K562 (cell line): ENCODE data around the gene ANKRD30A. TPM values are rescaled to one million over a fixed set of nuclear protein-coding genes. Genes with fewer than 3 reads are reported as not detected.

Experiments
- ATAC-seq: fragments of 200-7000 bp; cut with Tn5 transposase; 3 replicates; pipeline ENCODE4 v1.9.1; 2020; ENCODE audit warnings: moderate library complexity
- BruUV-seq: library from RNA; stranded (reverse); fragments of 400-500 nt; replicated peaks from 2 replicates; lab custom pipeline; 2021; lab: Mats Ljungman, UMichigan
- CTCF ChIA-PET: fragments of 300-600 bp; formaldehyde crosslinking; extraction: SDS; loops from one replicate; lab custom pipeline; 2021; ENCODE audit warnings: low intra/inter-chr PET ratio; lab: Yijun Ruan, JAX
- POLR2A ChIA-PET: fragments of 300-600, 350-650 bp; sonication (Branson Sonifier 250); formaldehyde crosslinking; extraction: SDS; loops from one replicate; lab custom pipeline; 2021; ENCODE audit warnings: antibody characterized with exemption, inconsistent platforms; lab: Yijun Ruan, JAX
- DNase-seq, 4 experiments: peaks; one replicate each; pipeline versions ENCODE4 v3.0.0 to v3.0.0-alpha.2; 2011 to 2018; ENCODE audit warnings: low spot score in 3 of 4, mixed read lengths in 3 of 4; ENCODE audit errors: extremely low read depth in 1 of 4
- FAIRE-seq: peaks from 2 replicates; lab custom pipeline; 2011; peaks lifted over from hg19 to GRCh38; lab: Jason Lieb, UNC
- H2AFZ ChIP-seq: 2 replicates; pipeline ENCODE4 v1.6.0; 2011; ENCODE audit warnings: low read depth, low read length, control low read depth, inconsistent platforms
- H3K27ac ChIP-seq: fragments of 200-600 bp; 3 replicates; pipeline ENCODE4 v1.8.0; 2011; ENCODE audit warnings: low read depth, mild to moderate bottlenecking, control low read depth, inconsistent platforms, low read length, moderate library complexity, mixed read lengths; ENCODE audit errors: extremely low read depth
- H3K27me3 ChIP-seq, 2 experiments: fragments of 300-600 bp in 1 of 2; 2 replicates in 1 of 2; 3 replicates in 1 of 2; pipeline versions ENCODE4 v1.6.0 to v1.8.0; 2011; ENCODE audit warnings: inconsistent platforms in 2 of 2, low read length in 2 of 2, mild to moderate bottlenecking in 1 of 2, mixed read lengths in 1 of 2, moderate library complexity in 1 of 2; ENCODE audit not compliant: control insufficient read depth in 2 of 2, insufficient read depth in 2 of 2
- H3K36me3 ChIP-seq: fragments of 300-600 bp; 3 replicates; pipeline ENCODE4 v1.8.0; 2011; ENCODE audit warnings: mild to moderate bottlenecking, low read length, inconsistent platforms; ENCODE audit not compliant: control insufficient read depth, insufficient read depth
- H3K4me1 ChIP-seq, 2 experiments: fragments of 200-600 bp in 1 of 2; replicated peaks in 1 of 2; 2 replicates in 1 of 2; 3 replicates in 1 of 2; pipeline versions ENCODE4 v1.5.1 to v1.8.0; 2011; ENCODE audit warnings: inconsistent platforms in 2 of 2, low read length in 2 of 2, mild to moderate bottlenecking in 1 of 2, mixed read lengths in 1 of 2, moderate library complexity in 1 of 2; ENCODE audit not compliant: control insufficient read depth in 2 of 2, insufficient read depth in 2 of 2
- H3K4me2 ChIP-seq: 2 replicates; pipeline ENCODE4 v1.6.1; 2011; ENCODE audit warnings: low read length, control low read depth, inconsistent platforms, mixed read lengths; ENCODE audit not compliant: insufficient read depth
- H3K4me3 ChIP-seq: fragments of 200-600 bp; sonication (generic), shearing (Covaris generic); 2 replicates; pipeline ENCODE4 v1.5.1; 2016; ENCODE audit warnings: control low read depth, inconsistent platforms
- H3K79me2 ChIP-seq: fragments of 200-600 bp; 3 replicates; pipeline ENCODE4 v1.8.0; 2011; ENCODE audit warnings: low read length, inconsistent platforms; ENCODE audit not compliant: control insufficient read depth, insufficient read depth
- H3K9ac ChIP-seq, 2 experiments: 2 replicates each; pipeline versions ENCODE4 v1.6.0 to v1.6.1; 2011; ENCODE audit warnings: low read depth in 2 of 2, low read length in 2 of 2, control low read depth in 1 of 2, inconsistent platforms in 1 of 2, mild to moderate bottlenecking in 1 of 2, mixed read lengths in 1 of 2; ENCODE audit not compliant: insufficient read depth in 1 of 2
- H3K9me1 ChIP-seq: one replicate; pipeline ENCODE4 v1.6.0; 2011; ENCODE audit warnings: inconsistent platforms, mild to moderate bottlenecking, low read length, moderate library complexity; ENCODE audit not compliant: control insufficient read depth, insufficient read depth
- H3K9me3 ChIP-seq: replicated peaks from 2 replicates; pipeline ENCODE4 v1.5.1; 2011; ENCODE audit warnings: low read depth, low read length, inconsistent platforms; ENCODE audit not compliant: control insufficient read depth, insufficient read depth
- H4K20me1 ChIP-seq: replicated peaks from 2 replicates; pipeline ENCODE4 v1.6.1; 2011; ENCODE audit warnings: low read length, inconsistent platforms, mixed read lengths; ENCODE audit not compliant: control insufficient read depth, insufficient read depth
- ATF7 ChIP-seq: fragments of 450-650 bp; IDR thresholded peaks from 2 replicates; pipeline ENCODE4 v1.7.1; 2014; ENCODE audit warnings: mild to moderate bottlenecking, moderate library complexity
- DPF2 ChIP-seq: fragments of 450-650 bp; IDR thresholded peaks from 2 replicates; pipeline ENCODE4 v1.6.1; 2016
- GTF2B ChIP-seq: IDR thresholded peaks from 2 replicates; pipeline ENCODE4 v1.6.1; 2011; ENCODE audit not compliant: insufficient read length; ENCODE audit errors: extremely low read depth
- HINFP ChIP-seq: fragments of 450-650 bp; conservative IDR thresholded peaks from 2 replicates; pipeline ENCODE4 v1.6.1; 2016; ENCODE audit warnings: missing genetic modification characterization, low read depth, mild to moderate bottlenecking, control low read depth, missing compliant biosample characterization
- KAT7 ChIP-seq: sonication (generic); formaldehyde crosslinking; IDR thresholded peaks from 2 replicates; pipeline ENCODE4 v1.8.0; 2022; ENCODE audit warnings: missing genetic modification reagents, mild to moderate bottlenecking, borderline replicate concordance
- MCM3 ChIP-seq: fragments of 450-650 bp; IDR thresholded peaks from 2 replicates; pipeline ENCODE4 v1.6.1; 2016
- RCOR1 ChIP-seq, 2 experiments: IDR thresholded peaks; 2 replicates each; pipeline ENCODE4 v1.6.1; 2012; ENCODE audit warnings: low read depth in 2 of 2, low read length in 2 of 2, borderline replicate concordance in 1 of 2, improper control_type of control experiment in 1 of 2
- TEAD4 ChIP-seq, 2 experiments: sonication (generic) in 1 of 2; formaldehyde crosslinking in 1 of 2; IDR thresholded peaks; 2 replicates each; pipeline versions ENCODE4 v1.6.1 to v1.8.0; 2012 to 2022; ENCODE audit warnings: borderline replicate concordance in 1 of 2, inconsistent platforms in 1 of 2, low read length in 1 of 2, mild to moderate bottlenecking in 1 of 2, missing genetic modification reagents in 1 of 2
- TSC22D4 ChIP-seq: fragments of 450-650 bp; IDR thresholded peaks from 2 replicates; pipeline ENCODE4 v1.6.1; 2016; ENCODE audit warnings: missing genetic modification characterization, missing biosample characterization, control low read depth
- ZKSCAN1 ChIP-seq: fragments of 150-350 bp; IDR thresholded peaks from 2 replicates; pipeline ENCODE4 v1.6.1; 2016; ENCODE audit warnings: low read depth, low read length
- ZNF561 ChIP-seq: fragments of 450-650 bp; formaldehyde crosslinking; conservative IDR thresholded peaks from 2 replicates; pipeline ENCODE4 v1.4.0; 2020; ENCODE audit warnings: mild to moderate bottlenecking, moderate library complexity
- ZNF668 ChIP-seq: fragments of 250-450 bp; sonication (Bioruptor Pico); IDR thresholded peaks from 2 replicates; pipeline ENCODE4 v1.8.0; 2022; ENCODE audit warnings: mild to moderate bottlenecking, inconsistent platforms
- ZNF79 ChIP-seq: fragments of 250-450 bp; sonication (Bioruptor Pico); IDR thresholded peaks from 2 replicates; pipeline ENCODE4 v1.4.0; 2020; ENCODE audit warnings: low read depth, mild to moderate bottlenecking, moderate library complexity
- WGBS: fragments of 100-300 bp; shearing (Covaris generic); methylation state at CpG from one replicate; pipeline ENCODE4 v1.1.6; 2016; ENCODE audit warnings: low coverage, mixed read lengths; ENCODE audit not compliant: insufficient coverage; ENCODE audit errors: missing lambda C conversion rate; 5-methylcytosine and 5-hydroxymethylcytosine counted together
- in situ Hi-C: fragments of 300-500 bp; cut with MboI; formaldehyde crosslinking; loops from 4 replicates; pipeline ENCODE4 v1.15.0; 2018; ENCODE audit warnings: inconsistent platforms, mixed read lengths
- intact Hi-C: fragments of 100-400 bp; cut with micrococcal nuclease; formaldehyde crosslinking; loops from 2 replicates; pipeline ENCODE4 v1.14.2; 2022
- polyA plus RNA-seq, 8 experiments: library from polyadenylated mRNA; depleted of rRNA in 4 of 8; stranded (reverse) in 5 of 8; unstranded in 3 of 8; fragments of >200 nt; fragmentation: Nextera tagmentation in 2 of 8; fragmentation: Illumina TruSeq in 1 of 8; extraction: Ambion mirVana in 2 of 8; extraction: Trizol in 1 of 8; gene quantifications; 2 replicates each; pipeline versions ENCODE4 v1.2.1 to v1.2.3, GENCODE V29; 2011 to 2014; ENCODE audit warnings: inconsistent platforms in 1 of 8, missing spikeins in 1 of 8
- total RNA-seq, 7 experiments: library from RNA; depleted of rRNA in 6 of 7; stranded (reverse); fragments of >200 nt in 6 of 7; fragmentation: Illumina TruSeq in 2 of 7; extraction: Trizol in 2 of 7; gene quantifications; 2 replicates each; pipeline versions ENCODE4 v1.2.1 to v1.2.3, GENCODE V29; 2011 to 2021; ENCODE audit warnings: low replicate concordance in 1 of 7
- TF ChIP-seq, protein P1 (sequence below): fragments of 450-650 bp; IDR thresholded peaks from 2 replicates; pipeline ENCODE4 v1.6.1; 2018; ENCODE audit warnings: mild to moderate bottlenecking, low read depth; ENCODE audit not compliant: partially characterized antibody
- TF ChIP-seq, protein P2 (sequence below): fragments of 200-800 bp; sonication (Bioruptor generic); IDR thresholded peaks from 2 replicates; pipeline ENCODE4 v1.6.1; 2016; ENCODE audit warnings: missing genetic modification characterization, missing compliant biosample characterization

Gene ANKRD30A
- total and polyA plus RNA-seq, 9 of the 15 experiments (the other 6 are each of a cell fraction or from before 2014, with no cell fraction given), result 0.04 to 0.09 (median 0.07) TPM; not detected in 6

- WGBS, result 0% methylated on average over 5 of the region's 5 CpGs
- ChIA-PET CTCF (no interaction called here), POLR2A (no interaction called here)
- Histone ChIP-seq H3K36me3 (no peaks in the 10 kb centered on the region), H3K9me1 (no peaks in the 10 kb centered on the region), H4K20me1 (no peaks in the 10 kb centered on the region), H3K4me2 (no peak overlapping the region), H3K27ac (no peak overlapping the region), H3K27me3 (no peaks in the 10 kb centered on the region), H3K9ac (no peak overlapping the region), H3K4me3 (no peak overlapping the region), H2AFZ (no peak overlapping the region), H3K79me2 (no peaks in the 10 kb centered on the region), H3K9me3 (no peaks in the 10 kb centered on the region), H3K4me1 (no peaks in the 10 kb centered on the region)
- no TSS peak for BruUV-seq
- intact Hi-C loops (no loop called here), in situ Hi-C loops (no loop called here)
- FAIRE-seq (no peak), ATAC-seq (no peak), DNase-seq (no peak)
- TF ChIP-seq RCOR1 (IDR thresholded peaks at IDR 0.05; ENCODE audit: borderline replicate concordance in 1 of 2, low read depth in 2 of 2, low read length in 2 of 2) (no peak), ATF7 (no peak), GTF2B (no peak), MCM3 (no peak), TEAD4 (IDR thresholded peaks at IDR 0.05; ENCODE audit: low read length) (no peak), TEAD4 (CRISPR knock-in tag; IDR thresholded peaks at IDR 0.05; ENCODE audit: borderline replicate concordance) (no peak), DPF2 (no peak), ZNF561 (CRISPR knock-in tag) (no peak), ZNF79 (CRISPR knock-in tag) (no peak), ZNF668 (CRISPR knock-in tag) (no peak), TSC22D4 (tag) (no peak), HINFP (no peak), ZKSCAN1 (no peak), KAT7 (CRISPR knock-in tag) (no peak)
- TF ChIP-seq, protein P1, sequence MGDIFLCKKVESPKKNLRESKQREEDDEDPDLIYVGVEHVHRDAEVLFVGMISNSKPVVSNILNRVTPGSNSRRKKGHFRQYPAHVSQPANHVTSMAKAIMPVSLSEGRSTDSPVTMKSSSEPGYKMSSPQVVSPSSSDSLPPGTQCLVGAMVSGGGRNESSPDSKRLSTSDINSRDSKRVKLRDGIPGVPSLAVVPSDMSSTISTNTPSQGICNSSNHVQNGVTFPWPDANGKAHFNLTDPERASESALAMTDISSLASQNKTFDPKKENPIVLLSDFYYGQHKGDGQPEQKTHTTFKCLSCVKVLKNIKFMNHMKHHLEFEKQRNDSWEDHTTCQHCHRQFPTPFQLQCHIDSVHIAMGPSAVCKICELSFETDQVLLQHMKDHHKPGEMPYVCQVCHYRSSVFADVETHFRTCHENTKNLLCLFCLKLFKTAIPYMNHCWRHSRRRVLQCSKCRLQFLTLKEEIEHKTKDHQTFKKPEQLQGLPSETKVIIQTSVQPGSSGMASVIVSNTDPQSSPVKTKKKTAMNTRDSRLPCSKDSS, result no peak
- TF ChIP-seq, protein P2, sequence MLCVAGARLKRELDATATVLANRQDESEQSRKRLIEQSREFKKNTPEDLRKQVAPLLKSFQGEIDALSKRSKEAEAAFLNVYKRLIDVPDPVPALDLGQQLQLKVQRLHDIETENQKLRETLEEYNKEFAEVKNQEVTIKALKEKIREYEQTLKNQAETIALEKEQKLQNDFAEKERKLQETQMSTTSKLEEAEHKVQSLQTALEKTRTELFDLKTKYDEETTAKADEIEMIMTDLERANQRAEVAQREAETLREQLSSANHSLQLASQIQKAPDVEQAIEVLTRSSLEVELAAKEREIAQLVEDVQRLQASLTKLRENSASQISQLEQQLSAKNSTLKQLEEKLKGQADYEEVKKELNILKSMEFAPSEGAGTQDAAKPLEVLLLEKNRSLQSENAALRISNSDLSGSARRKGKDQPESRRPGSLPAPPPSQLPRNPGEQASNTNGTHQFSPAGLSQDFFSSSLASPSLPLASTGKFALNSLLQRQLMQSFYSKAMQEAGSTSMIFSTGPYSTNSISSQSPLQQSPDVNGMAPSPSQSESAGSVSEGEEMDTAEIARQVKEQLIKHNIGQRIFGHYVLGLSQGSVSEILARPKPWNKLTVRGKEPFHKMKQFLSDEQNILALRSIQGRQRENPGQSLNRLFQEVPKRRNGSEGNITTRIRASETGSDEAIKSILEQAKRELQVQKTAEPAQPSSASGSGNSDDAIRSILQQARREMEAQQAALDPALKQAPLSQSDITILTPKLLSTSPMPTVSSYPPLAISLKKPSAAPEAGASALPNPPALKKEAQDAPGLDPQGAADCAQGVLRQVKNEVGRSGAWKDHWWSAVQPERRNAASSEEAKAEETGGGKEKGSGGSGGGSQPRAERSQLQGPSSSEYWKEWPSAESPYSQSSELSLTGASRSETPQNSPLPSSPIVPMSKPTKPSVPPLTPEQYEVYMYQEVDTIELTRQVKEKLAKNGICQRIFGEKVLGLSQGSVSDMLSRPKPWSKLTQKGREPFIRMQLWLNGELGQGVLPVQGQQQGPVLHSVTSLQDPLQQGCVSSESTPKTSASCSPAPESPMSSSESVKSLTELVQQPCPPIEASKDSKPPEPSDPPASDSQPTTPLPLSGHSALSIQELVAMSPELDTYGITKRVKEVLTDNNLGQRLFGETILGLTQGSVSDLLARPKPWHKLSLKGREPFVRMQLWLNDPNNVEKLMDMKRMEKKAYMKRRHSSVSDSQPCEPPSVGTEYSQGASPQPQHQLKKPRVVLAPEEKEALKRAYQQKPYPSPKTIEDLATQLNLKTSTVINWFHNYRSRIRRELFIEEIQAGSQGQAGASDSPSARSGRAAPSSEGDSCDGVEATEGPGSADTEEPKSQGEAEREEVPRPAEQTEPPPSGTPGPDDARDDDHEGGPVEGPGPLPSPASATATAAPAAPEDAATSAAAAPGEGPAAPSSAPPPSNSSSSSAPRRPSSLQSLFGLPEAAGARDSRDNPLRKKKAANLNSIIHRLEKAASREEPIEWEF (CRISPR knock-in tag), result no peak
Observed at GRCh38 chr10:37263304-37263703, 137.9 kb downstream of the ANKRD30A start.
